Loucy (cell line): Measurements from ENCODE around the gene PHACTR3.

Source experiments
- H2AFZ ChIP-seq: fragments of 200-600 bp; sonication (generic); 2 replicates; pipeline ENCODE4 v1.6.0; 2016; ENCODE audit warnings: antibody characterized with exemption, mild to moderate bottlenecking, low read length, moderate library complexity
- H3F3A ChIP-seq: fragments of 200-600 bp; 2 replicates; pipeline ENCODE4 v1.6.0; 2016; ENCODE audit warnings: antibody characterized with exemption, low read depth, mild to moderate bottlenecking
- H3K27me3 ChIP-seq: fragments of 200-600 bp; sonication (generic); 2 replicates; pipeline ENCODE4 v1.6.1; 2014; ENCODE audit warnings: low read length, mild to moderate bottlenecking; ENCODE audit not compliant: insufficient read depth, poor library complexity, severe bottlenecking
- H3K36me3 ChIP-seq: fragments of 200-600 bp; sonication (generic); 2 replicates; pipeline ENCODE4 v1.6.1; 2016; ENCODE audit warnings: low read length; ENCODE audit not compliant: insufficient read depth
- H3K4me1 ChIP-seq: fragments of 200-600 bp; sonication (generic); 2 replicates; pipeline ENCODE4 v1.5.1; 2014; ENCODE audit warnings: low read length, mild to moderate bottlenecking; ENCODE audit not compliant: insufficient read depth, poor library complexity, severe bottlenecking
- H3K4me2 ChIP-seq: fragments of 200-600 bp; sonication (generic); 2 replicates; pipeline ENCODE4 v1.6.0; 2014; ENCODE audit warnings: antibody characterized with exemption, low read length, low read depth, mild to moderate bottlenecking; ENCODE audit not compliant: poor library complexity, severe bottlenecking
- H3K4me3 ChIP-seq: fragments of 200-600 bp; sonication (generic); 2 replicates; pipeline ENCODE4 v1.5.1; 2014; ENCODE audit warnings: low read length, mild to moderate bottlenecking, mixed read lengths; ENCODE audit not compliant: poor library complexity, severe bottlenecking
- H3K79me2 ChIP-seq: fragments of 200-600 bp; sonication (generic); 2 replicates; pipeline ENCODE4 v1.6.1; 2014; ENCODE audit warnings: low read length; ENCODE audit not compliant: insufficient read depth
- H3K9ac ChIP-seq: fragments of 200-600 bp; sonication (generic); 2 replicates; pipeline ENCODE4 v1.6.0; 2014; ENCODE audit warnings: mild to moderate bottlenecking, low read depth, low read length, moderate library complexity; ENCODE audit not compliant: poor library complexity, severe bottlenecking
- H3K9me2 ChIP-seq: fragments of 200-600 bp; sonication (generic); replicated peaks from 2 replicates; pipeline ENCODE4 v1.6.1; 2016; ENCODE audit warnings: low read depth, low read length, mixed read lengths
- H3K9me3 ChIP-seq: fragments of 200-600 bp; sonication (generic); 2 replicates; pipeline ENCODE4 v1.6.1; 2014; ENCODE audit warnings: mild to moderate bottlenecking, antibody characterized with exemption, low read length, low read depth; ENCODE audit not compliant: insufficient read depth
- H4K20me1 ChIP-seq: fragments of 200-600 bp; sonication (generic); 2 replicates; pipeline ENCODE4 v1.6.0; 2014; ENCODE audit warnings: antibody characterized with exemption, low read length, mild to moderate bottlenecking; ENCODE audit not compliant: insufficient read depth, poor library complexity, severe bottlenecking
- CTCF ChIP-seq: fragments of 200-600 bp; sonication (generic); conservative IDR thresholded peaks from 2 replicates; pipeline ENCODE4 v1.5.1; 2014; ENCODE audit warnings: mild to moderate bottlenecking, antibody characterized with exemption, low read length
- EZH2phosphoT487 ChIP-seq: fragments of 200-600 bp; IDR thresholded peaks from 2 replicates; pipeline ENCODE4 v1.6.1; 2018; ENCODE audit warnings: antibody characterized with exemption, mild to moderate bottlenecking, moderate library complexity, borderline replicate concordance

Gene PHACTR3

DNA sequence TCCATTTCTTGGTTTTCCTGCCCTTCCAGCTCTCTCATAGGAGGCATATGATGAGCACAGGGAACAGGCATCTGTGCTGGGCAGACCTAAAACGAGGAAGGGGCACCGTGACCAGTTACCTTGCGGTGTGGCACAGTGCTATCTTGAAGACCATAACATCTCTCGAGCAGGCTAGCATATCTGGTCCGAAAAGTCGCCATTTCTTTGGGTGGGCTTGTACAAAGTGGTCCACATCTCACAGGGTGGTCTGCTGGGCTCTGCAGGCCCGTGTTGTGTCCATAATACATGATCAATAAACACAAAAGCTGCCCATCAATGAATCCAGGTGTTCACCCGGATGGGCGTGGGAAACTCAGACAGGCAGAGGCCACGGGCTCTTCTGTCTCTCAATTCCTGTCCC lies 115.7 kb downstream of the PHACTR3 start:
- Histone ChIP-seq H3K4me2 (no peak overlapping the region), H3K27me3 (no peaks in the 10 kb centered on the region), H3K36me3 (no peaks in the 10 kb centered on the region), H3K9ac (no peak overlapping the region), H3K79me2 (peaks cover 83% of the 10 kb centered on the region), H3F3A (peaks cover 3% of the 10 kb centered on the region; the same call in 1 of the 2 replicates), H2AFZ (no peak overlapping the region), H3K9me3 (no peaks in the 10 kb centered on the region), H3K4me1 (peaks cover 50% of the 10 kb centered on the region), H4K20me1 (peaks cover 12% of the 10 kb centered on the region), H3K9me2 (no peaks in the 10 kb centered on the region), H3K4me3 (no peak overlapping the region)
- TF ChIP-seq CTCF (no peak), EZH2phosphoT487 (no peak)

DNA sequence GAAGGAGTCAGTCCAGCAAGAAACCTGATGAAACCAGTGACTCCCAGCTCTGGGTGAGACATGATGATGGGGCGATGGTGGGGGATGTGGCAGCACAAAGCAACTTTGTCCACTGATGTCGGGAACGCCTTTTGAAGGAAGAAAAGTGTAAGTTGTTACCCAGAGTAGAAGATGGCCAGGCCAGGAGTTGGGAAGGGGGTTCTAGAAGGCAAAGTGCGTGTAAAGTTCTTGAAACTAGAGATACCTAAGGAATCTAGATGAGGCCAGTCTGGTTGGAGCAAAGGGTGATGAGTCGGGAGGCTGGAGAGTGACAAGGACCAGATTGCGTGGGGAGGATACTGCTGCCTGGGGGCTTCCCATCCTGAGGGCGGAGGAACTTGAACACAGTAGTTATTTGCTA lies 117.0 kb downstream of the PHACTR3 start:
- Histone ChIP-seq H3K9ac (no peak overlapping the region), H3K9me2 (no peaks in the 10 kb centered on the region), H3K36me3 (no peaks in the 10 kb centered on the region), H3K4me1 (peaks cover 54% of the 10 kb centered on the region), H3K9me3 (no peaks in the 10 kb centered on the region), H2AFZ (no peak overlapping the region), H3K4me2 (no peak overlapping the region), H3F3A (peaks cover 3% of the 10 kb centered on the region; the same call in 1 of the 2 replicates), H3K4me3 (no peak overlapping the region), H3K79me2 (peaks cover 83% of the 10 kb centered on the region), H3K27me3 (no peaks in the 10 kb centered on the region), H4K20me1 (peaks cover 12% of the 10 kb centered on the region)
- no peak for TF ChIP-seq EZH2phosphoT487
- TF ChIP-seq CTCF = no peak

GRCh38 chr20:59723108-59723500 lies 118.8 kb downstream of the PHACTR3 start:
- peak overlapping the region; percentile 48 for H3K9ac ChIP-seq
- H3K27me3 ChIP-seq = no peaks in the 10 kb centered on the region
- peaks cover 82% of the 10 kb centered on the region for H3K79me2 ChIP-seq
- H3K36me3 ChIP-seq = no peaks in the 10 kb centered on the region
- H3F3A ChIP-seq = peaks cover 3% of the 10 kb centered on the region; the same call in 1 of the 2 replicates
- H3K9me2 ChIP-seq = no peaks in the 10 kb centered on the region
- TF ChIP-seq EZH2phosphoT487 (no peak), CTCF (no peak)
- no peak overlapping the region for H2AFZ ChIP-seq
- peak overlapping the region; percentile 48 for H3K4me3 ChIP-seq
- H4K20me1 ChIP-seq = peaks cover 12% of the 10 kb centered on the region
- H3K4me1 ChIP-seq = peaks cover 49% of the 10 kb centered on the region
- H3K4me2 ChIP-seq = peak overlapping the region; percentile 71
- no peaks in the 10 kb centered on the region for H3K9me3 ChIP-seq
